OCI-LY1 (cell line): ENCODE measurements around the gene FAM13A.

Experiments used
- H2AFZ ChIP-seq: fragments of 200-600 bp; sonication (generic), shearing (Covaris generic); 2 replicates; pipeline ENCODE4 v1.6.0; 2014; ENCODE audit warnings: antibody characterized with exemption, mild to moderate bottlenecking, low read length
- H3F3A ChIP-seq: fragments of 200-600 bp; sonication (generic), shearing (Covaris generic); 2 replicates; pipeline ENCODE4 v1.6.0; 2014; ENCODE audit warnings: mild to moderate bottlenecking, antibody characterized with exemption, low read length, moderate library complexity; ENCODE audit not compliant: insufficient read depth
- H3K27ac ChIP-seq: fragments of 200-600 bp; sonication (generic); 2 replicates; pipeline ENCODE4 v1.5.1; 2014; ENCODE audit warnings: low read length, mixed run types, mild to moderate bottlenecking, low read depth; ENCODE audit not compliant: poor library complexity, severe bottlenecking
- H3K27me3 ChIP-seq: fragments of 200-600 bp; sonication (generic); 2 replicates; pipeline ENCODE4 v1.6.0; 2014; ENCODE audit warnings: antibody characterized with exemption, mild to moderate bottlenecking, low read length, moderate library complexity; ENCODE audit not compliant: insufficient read depth
- H3K36me3 ChIP-seq: fragments of 200-600 bp; sonication (generic); 2 replicates; pipeline ENCODE4 v1.6.1; 2014; ENCODE audit warnings: mild to moderate bottlenecking, antibody characterized with exemption, low read length, moderate library complexity, mixed read lengths; ENCODE audit not compliant: insufficient read depth
- H3K4me1 ChIP-seq: fragments of 200-600 bp; sonication (generic); 2 replicates; pipeline ENCODE4 v1.5.1; 2014; ENCODE audit warnings: mild to moderate bottlenecking, low read length, moderate library complexity; ENCODE audit not compliant: insufficient read depth, severe bottlenecking
- H3K4me2 ChIP-seq: fragments of 200-600 bp; sonication (generic), shearing (Covaris generic); 2 replicates; pipeline ENCODE4 v1.6.1; 2014; ENCODE audit warnings: low read length
- H3K4me3 ChIP-seq: fragments of 200-600 bp; sonication (generic); 2 replicates; pipeline ENCODE4 v1.5.1; 2014; ENCODE audit warnings: low read length, low read depth, mild to moderate bottlenecking, mixed read lengths; ENCODE audit not compliant: poor library complexity, severe bottlenecking
- H3K79me2 ChIP-seq: fragments of 200-600 bp; shearing (Covaris generic); 2 replicates; pipeline ENCODE4 v1.6.1; 2016; ENCODE audit warnings: mixed run types, low read length, mixed read lengths; ENCODE audit not compliant: insufficient read depth
- H3K9ac ChIP-seq: fragments of 200-600 bp; sonication (generic), shearing (Covaris generic); 2 replicates; pipeline ENCODE4 v1.6.1; 2014; ENCODE audit warnings: mild to moderate bottlenecking, low read length, mixed read lengths
- H3K9me2 ChIP-seq: fragments of 200-600 bp; sonication (generic), shearing (Covaris generic); 2 replicates; pipeline ENCODE4 v1.6.1; 2014; ENCODE audit warnings: low read depth, mild to moderate bottlenecking, low read length, mixed read lengths
- H3K9me3 ChIP-seq: fragments of 200-600 bp; shearing (Covaris generic); 2 replicates; pipeline ENCODE4 v1.6.1; 2014; ENCODE audit warnings: low read length, mixed read lengths
- H4K20me1 ChIP-seq: fragments of 200-600 bp; sonication (generic), shearing (Covaris generic); 2 replicates; pipeline ENCODE4 v1.6.0; 2016; ENCODE audit warnings: mild to moderate bottlenecking, low read length; ENCODE audit not compliant: insufficient read depth
- EZH2 ChIP-seq: fragments of 200-600 bp; sonication (generic), shearing (Covaris generic); IDR thresholded peaks from 2 replicates; pipeline ENCODE4 v1.8.0; 2017; ENCODE audit warnings: borderline replicate concordance, mixed run types, mild to moderate bottlenecking, antibody characterized with exemption, low read length, moderate library complexity, mixed read lengths
- TF ChIP-seq, protein P1 (sequence below): fragments of 200-600 bp; sonication (generic), shearing (Covaris generic); IDR thresholded peaks from 2 replicates; pipeline ENCODE4 v1.5.1; 2017; ENCODE audit warnings: mild to moderate bottlenecking, antibody characterized with exemption, low read length, moderate library complexity, mixed read lengths

Gene FAM13A

DNA sequence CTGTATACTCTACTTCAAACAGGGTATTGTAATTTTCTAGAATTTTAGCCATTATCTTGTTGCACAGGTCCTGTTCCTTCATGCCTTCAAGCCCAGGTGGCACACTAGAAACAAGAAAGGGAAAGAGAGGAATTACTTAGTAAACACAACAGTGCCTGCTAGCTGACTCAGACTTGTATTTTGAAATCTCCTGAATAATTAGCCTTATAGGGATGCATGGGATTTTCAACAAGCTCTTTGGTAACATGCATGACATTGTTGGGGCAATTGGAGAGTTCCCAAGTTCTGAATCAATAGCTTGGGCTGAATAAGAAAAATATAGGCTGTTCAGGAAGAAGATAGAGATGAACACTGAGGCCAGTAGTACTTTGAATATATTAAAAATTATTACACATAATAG lies 118.8 kb downstream of the FAM13A start:
- Histone ChIP-seq H4K20me1 (no peaks in the 10 kb centered on the region), H3K4me1 (no peaks in the 10 kb centered on the region), H2AFZ (no peak overlapping the region), H3F3A (no peaks in the 10 kb centered on the region), H3K36me3 (no peaks in the 10 kb centered on the region), H3K4me2 (no peak overlapping the region), H3K27me3 (no peaks in the 10 kb centered on the region), H3K9ac (no peak overlapping the region), H3K79me2 (no peaks in the 10 kb centered on the region), H3K9me3 (no peaks in the 10 kb centered on the region), H3K27ac (no peak overlapping the region), H3K9me2 (no peaks in the 10 kb centered on the region), H3K4me3 (no peak overlapping the region)
- TF ChIP-seq, protein P1, sequence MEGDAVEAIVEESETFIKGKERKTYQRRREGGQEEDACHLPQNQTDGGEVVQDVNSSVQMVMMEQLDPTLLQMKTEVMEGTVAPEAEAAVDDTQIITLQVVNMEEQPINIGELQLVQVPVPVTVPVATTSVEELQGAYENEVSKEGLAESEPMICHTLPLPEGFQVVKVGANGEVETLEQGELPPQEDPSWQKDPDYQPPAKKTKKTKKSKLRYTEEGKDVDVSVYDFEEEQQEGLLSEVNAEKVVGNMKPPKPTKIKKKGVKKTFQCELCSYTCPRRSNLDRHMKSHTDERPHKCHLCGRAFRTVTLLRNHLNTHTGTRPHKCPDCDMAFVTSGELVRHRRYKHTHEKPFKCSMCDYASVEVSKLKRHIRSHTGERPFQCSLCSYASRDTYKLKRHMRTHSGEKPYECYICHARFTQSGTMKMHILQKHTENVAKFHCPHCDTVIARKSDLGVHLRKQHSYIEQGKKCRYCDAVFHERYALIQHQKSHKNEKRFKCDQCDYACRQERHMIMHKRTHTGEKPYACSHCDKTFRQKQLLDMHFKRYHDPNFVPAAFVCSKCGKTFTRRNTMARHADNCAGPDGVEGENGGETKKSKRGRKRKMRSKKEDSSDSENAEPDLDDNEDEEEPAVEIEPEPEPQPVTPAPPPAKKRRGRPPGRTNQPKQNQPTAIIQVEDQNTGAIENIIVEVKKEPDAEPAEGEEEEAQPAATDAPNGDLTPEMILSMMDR = no peak
- no peak for TF ChIP-seq EZH2

DNA sequence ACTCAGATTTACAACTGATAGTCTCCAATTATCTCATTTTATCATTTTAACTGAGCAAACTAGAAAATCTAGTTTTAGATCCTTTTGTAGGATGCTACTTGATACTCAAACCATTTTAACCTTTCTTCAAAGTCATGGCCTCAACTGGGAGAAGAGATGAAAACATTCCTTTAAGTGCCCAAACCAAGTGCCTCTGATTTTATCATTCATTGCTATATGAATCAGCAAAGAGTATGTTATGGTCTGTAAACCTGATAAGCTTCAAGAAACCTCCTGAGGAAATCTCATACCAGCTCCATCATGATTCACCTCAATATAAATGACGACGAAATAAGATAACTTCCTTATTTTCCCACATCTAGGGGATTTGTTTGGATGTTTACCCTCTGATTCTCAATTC lies 119.9 kb downstream of the FAM13A start:
- Histone ChIP-seq H3K4me3 (no peak overlapping the region), H3K9me3 (no peaks in the 10 kb centered on the region), H3K27me3 (no peaks in the 10 kb centered on the region), H4K20me1 (no peaks in the 10 kb centered on the region), H3K4me2 (no peak overlapping the region), H3K4me1 (no peaks in the 10 kb centered on the region), H3K9me2 (no peaks in the 10 kb centered on the region), H3K27ac (no peak overlapping the region), H3K36me3 (no peaks in the 10 kb centered on the region), H3K9ac (no peak overlapping the region), H2AFZ (no peak overlapping the region), H3K79me2 (no peaks in the 10 kb centered on the region), H3F3A (no peaks in the 10 kb centered on the region)
- TF ChIP-seq, protein P1 = no peak
- TF ChIP-seq EZH2 = no peak

DNA sequence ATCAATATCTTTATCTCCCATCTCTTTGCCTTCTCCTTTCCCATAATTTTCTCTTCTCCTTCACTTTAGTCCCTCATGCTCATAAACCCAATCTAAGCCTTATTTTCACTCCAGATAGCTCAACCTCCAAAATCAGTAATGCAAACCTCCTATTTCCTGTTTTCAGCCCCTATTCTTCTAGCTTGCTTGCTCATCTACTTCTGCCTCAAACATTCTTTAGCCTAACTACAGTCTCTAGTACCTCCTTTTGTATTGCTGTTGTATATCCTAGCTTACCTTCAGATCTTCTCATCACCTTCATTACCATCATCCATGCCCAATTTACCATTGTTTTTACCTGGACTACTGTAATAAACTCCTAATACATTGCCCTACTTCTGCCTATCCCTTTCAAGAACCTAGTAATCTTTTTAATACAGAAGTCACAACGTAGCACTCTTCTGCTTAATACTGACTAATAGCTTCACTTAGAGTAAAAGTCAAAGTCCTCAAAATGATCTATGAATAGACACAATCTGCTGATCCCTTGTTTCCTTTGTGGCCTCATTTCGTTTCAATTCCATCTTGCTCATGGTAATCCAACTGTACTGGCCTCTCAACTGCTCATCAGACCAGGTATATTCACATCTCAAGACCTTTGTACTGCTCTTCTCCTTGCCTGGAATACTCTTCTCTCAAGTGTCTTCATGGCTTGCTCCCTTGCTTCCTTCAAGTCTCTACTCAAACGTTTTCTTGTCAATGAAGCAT lies 123.4 kb downstream of the FAM13A start:
- Histone ChIP-seq H3K27ac (no peak overlapping the region), H3F3A (no peaks in the 10 kb centered on the region), H3K79me2 (no peaks in the 10 kb centered on the region), H3K9me3 (no peaks in the 10 kb centered on the region), H2AFZ (no peak overlapping the region), H3K9me2 (no peaks in the 10 kb centered on the region), H3K4me1 (no peaks in the 10 kb centered on the region), H3K36me3 (no peaks in the 10 kb centered on the region), H3K27me3 (no peaks in the 10 kb centered on the region), H4K20me1 (no peaks in the 10 kb centered on the region), H3K4me2 (no peak overlapping the region), H3K9ac (no peak overlapping the region), H3K4me3 (no peak overlapping the region)
- TF ChIP-seq, protein P1 = no peak
- TF ChIP-seq EZH2 = no peak
